Measurements from ENCODE around the gene MATK. TPM values are rescaled to one million over a fixed set of nuclear protein-coding genes. Genes with fewer than 3 reads are reported as not detected.

MATK gene
- total RNA-seq, 1 experiment from 2014 or later, result not detected

GRCh38 chr19:3790941-3791340 lies 4.8 kb upstream of the MATK start:
- DNase-seq (ENCODE audit: low read depth), result no peak

GRCh38 chr19:3790209-3790734 lies 4.1 kb upstream of the MATK start:
- DNase-seq (ENCODE audit: low read depth), result no peak

GRCh38 chr19:3788996-3789778 lies 3.0 kb upstream of the MATK start:
- no peak for DNase-seq (ENCODE audit: low read depth)

- DNase-seq (ENCODE audit: low read depth), result no peak
Observed at GRCh38 chr19:3785451-3785937, 687 bp downstream of the MATK start.

- DNase-seq (ENCODE audit: low read depth), result peak; percentile 24
Observed at GRCh38 chr19:3784607-3785450, 1.4 kb downstream of the MATK start.

- DNase-seq (ENCODE audit: low read depth), result no peak
Observed at GRCh38 chr19:3783660-3784584, 2.3 kb downstream of the MATK start.

- no peak for DNase-seq (ENCODE audit: low read depth)
Observed at GRCh38 chr19:3782903-3783302, 3.3 kb downstream of the MATK start.

GRCh38 chr19:3782330-3782729 lies 3.9 kb downstream of the MATK start:
- DNase-seq (ENCODE audit: low read depth), result no peak

GRCh38 chr19:3781603-3782002 lies 4.6 kb downstream of the MATK start:
- no peak for DNase-seq (ENCODE audit: low read depth)

- no peak for DNase-seq (ENCODE audit: low read depth)
Observed at GRCh38 chr19:3780786-3781304, 5.3 kb downstream of the MATK start.

- DNase-seq (ENCODE audit: low read depth), result no peak
Observed at GRCh38 chr19:3778899-3779723, 7.1 kb downstream of the MATK start.

GRCh38 chr19:3778104-3778867 lies 7.9 kb downstream of the MATK start:
- DNase-seq (ENCODE audit: low read depth), result no peak

GRCh38 chr19:3776479-3777040 lies 9.6 kb downstream of the MATK start:
- no peak for DNase-seq (ENCODE audit: low read depth)

GRCh38 chr19:3775831-3776230 lies 10.3 kb downstream of the MATK start:
- DNase-seq (ENCODE audit: low read depth), result no peak

- no peak for DNase-seq (ENCODE audit: low read depth)
Observed at GRCh38 chr19:3775374-3775711, 10.8 kb downstream of the MATK start.

GRCh38 chr19:3774621-3775373 lies 11.4 kb downstream of the MATK start:
- DNase-seq (ENCODE audit: low read depth), result no peak

- DNase-seq (ENCODE audit: low read depth), result no peak
Observed at GRCh38 chr19:3773814-3774515, 12.2 kb downstream of the MATK start.
